Measurements from ENCODE around the gene GPR32. TPM values are rescaled to one million over a fixed set of nuclear protein-coding genes. Genes with fewer than 3 reads are reported as not detected.
"Not testable (repeated sequence)": the region's sequence is repeated elsewhere in the genome, so short reads cannot be mapped to it uniquely, and the experiment has no call there.

GPR32 gene
- total RNA-seq, 2 donors from 2014 or later: not detected

DNA sequence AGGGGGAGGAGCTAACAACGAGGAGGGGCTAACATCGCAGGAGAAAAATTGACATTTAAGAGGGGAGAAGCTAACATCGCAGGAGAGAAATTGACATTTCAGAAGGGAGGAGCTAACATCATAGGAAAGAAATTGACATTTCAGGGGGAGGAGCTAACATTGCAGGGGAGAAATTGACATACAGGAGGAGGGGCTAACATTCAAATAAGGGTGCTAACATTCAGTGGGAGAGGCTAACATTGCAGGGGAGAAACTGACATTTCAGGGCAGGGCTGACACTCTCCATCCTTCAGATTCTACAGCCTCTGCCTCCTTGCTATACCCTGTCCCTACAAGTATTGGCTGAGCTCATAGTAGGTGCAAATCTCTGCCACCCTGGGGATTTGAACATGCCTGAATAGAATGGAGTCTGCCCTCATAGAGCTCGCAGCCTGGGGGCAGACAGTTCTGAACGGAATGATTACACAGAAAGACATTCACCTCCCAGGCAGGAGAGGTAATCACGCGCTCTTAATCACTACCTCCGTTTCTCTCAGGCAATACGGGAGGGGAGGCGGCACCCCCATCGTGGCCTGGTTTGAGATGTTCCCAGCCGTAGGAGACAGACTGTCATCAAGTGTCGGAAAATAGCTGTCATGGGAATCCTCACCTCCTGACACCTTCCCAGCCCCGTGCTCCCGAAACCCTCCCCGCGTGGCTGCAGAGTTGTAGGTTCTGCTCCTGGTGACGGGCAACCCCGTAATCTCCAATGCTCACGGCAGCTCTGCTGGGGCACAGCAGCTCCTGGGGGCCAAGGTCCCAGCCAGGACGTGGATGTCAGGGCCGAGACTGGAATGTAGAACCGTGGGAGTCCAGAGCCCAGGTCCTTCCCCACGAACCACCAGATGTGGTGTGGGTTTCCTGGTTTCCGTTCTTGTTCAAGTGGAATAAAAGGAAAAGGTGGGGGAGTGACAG is 9.5 kb downstream of the GPR32 start:
- peaks cover 34 to 37% of the 10 kb centered on the region in 2 donors for H3K27me3 Mint-ChIP-seq
- H3K4me1 Mint-ChIP-seq (ENCODE audit: low read depth in 2 of 2): peaks cover 0 to 7% of the 10 kb centered on the region in 2 donors
- H3K27ac Mint-ChIP-seq: no peak overlapping the region
- no peak for ATAC-seq
- no peak for DNase-seq (ENCODE audit: low spot score)
- H3K9me3 Mint-ChIP-seq: no peaks in the 10 kb centered on the region
- no peaks in the 10 kb centered on the region for H3K36me3 Mint-ChIP-seq
- H3K4me3 Mint-ChIP-seq: no peak overlapping the region

DNA sequence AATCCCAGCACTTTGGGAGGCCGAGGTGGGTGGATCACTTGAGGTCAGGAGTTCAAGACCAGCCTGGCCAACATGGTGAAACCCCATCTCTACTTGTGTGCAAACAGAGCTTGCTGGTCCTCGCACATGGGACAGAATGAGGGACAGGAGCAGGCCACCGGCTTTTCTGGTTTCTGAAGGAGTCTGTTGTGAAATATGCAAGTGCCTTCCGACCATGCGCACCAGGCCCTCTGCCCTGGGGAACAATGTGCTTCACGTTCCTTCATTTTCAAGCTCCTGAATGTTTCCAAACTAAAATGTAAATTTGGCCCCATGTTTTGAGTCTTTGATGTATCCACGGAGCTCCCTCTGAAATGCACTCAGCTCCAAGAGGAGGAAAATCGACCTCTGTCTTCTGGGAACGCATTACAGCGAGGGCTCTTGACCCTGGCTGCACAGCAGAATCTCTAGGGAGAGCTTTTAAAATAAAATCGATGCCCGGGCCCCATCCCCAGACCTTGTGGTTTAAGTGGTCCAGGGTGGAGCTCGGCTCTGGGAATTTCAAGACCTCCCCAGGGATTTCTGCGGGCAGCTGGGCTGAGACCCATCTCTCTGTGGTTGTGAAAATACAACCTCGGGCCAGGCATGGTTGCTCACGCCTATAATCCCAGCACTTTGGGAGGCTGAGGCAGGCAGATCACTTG is 10.6 kb downstream of the GPR32 start:
- Mint-ChIP-seq H3K27me3 (peaks cover 34 to 37% of the 10 kb centered on the region in 2 donors), H3K9me3 (no peaks in the 10 kb centered on the region), H3K36me3 (no peaks in the 10 kb centered on the region), H3K4me1 (ENCODE audit: low read depth in 2 of 2) (peaks cover 0 to 7% of the 10 kb centered on the region in 2 donors), H3K27ac (no peak overlapping the region), H3K4me3 (no peak overlapping the region)
- ATAC-seq (no peak), DNase-seq (ENCODE audit: low spot score) (no peak)

DNA sequence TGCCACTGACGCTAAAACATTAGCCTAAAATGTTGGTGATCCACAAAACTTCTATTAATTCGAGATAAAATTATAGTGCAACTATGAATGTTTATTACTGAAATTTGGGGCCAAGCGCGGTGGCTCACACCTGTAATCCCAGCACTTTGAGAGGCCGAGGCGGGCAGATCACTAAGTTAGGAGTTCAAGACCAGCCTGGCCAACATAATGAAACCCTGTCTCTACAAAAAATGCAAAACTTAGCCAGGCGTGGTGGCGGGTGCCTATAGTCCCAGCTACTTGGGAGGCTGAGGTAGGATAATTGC is 13.5 kb downstream of the GPR32 start:
- H3K36me3 Mint-ChIP-seq; H3K4me3 Mint-ChIP-seq; H3K9me3 Mint-ChIP-seq; DNase-seq (ENCODE audit: low spot score); ATAC-seq; H3K4me1 Mint-ChIP-seq (ENCODE audit: low read depth in 2 of 2): not testable (repeated sequence)
- H3K27ac Mint-ChIP-seq: peak overlapping the region in 1 of 2 donors; percentile 25
- peaks cover 17 to 20% of the 10 kb centered on the region in 2 donors for H3K27me3 Mint-ChIP-seq

DNA sequence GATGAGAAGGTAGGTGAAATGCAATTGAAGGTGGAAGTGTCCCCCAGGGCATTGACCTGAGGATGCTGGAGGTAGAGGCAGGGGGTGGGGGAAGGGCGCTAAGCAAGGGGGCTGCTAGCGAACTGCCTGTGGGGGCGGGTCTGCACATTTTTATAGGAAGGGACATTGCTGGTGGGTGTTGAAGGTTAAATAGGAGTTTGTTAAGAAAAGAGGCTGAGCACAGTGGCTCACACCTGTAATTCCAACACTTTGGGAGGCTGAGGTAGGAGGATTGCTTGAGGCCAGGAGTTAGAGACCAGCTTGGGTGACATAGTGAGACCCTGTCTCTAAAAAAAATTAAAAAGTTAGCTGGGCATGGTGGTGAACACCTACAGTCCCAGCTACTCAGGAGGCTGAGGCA is 14.4 kb downstream of the GPR32 start:
- Mint-ChIP-seq H3K27me3 (peaks cover 8 to 11% of the 10 kb centered on the region in 2 donors), H3K4me3 (no peak overlapping the region), H3K9me3 (no peaks in the 10 kb centered on the region), H3K27ac (no peak overlapping the region), H3K36me3 (no peaks in the 10 kb centered on the region), H3K4me1 (ENCODE audit: low read depth in 2 of 2) (peaks cover 0 to 7% of the 10 kb centered on the region in 2 donors)
- ATAC-seq (no peak), DNase-seq (ENCODE audit: low spot score) (no peak)

DNA sequence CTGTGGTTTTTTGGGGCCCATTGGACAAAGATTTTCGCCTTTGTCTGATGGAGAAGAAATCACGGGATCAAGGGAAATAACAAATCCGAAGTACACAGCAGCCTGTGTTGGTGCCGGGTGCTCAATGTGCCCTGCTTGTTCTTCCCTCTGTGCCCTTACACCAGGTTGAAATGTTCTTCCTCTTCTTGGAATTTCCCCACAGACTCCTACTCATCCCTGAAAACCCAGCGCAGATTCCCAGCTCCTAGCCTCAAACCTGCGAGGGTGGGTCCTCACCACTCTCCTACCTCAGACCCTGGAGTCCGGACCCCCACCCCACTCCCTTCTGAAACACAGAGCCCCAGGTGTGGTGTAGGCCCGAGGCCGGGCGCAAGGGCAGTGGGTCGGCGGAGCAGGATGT is 15.1 kb downstream of the GPR32 start:
- peaks cover 0 to 7% of the 10 kb centered on the region in 2 donors for H3K4me1 Mint-ChIP-seq (ENCODE audit: low read depth in 2 of 2)
- DNase-seq (ENCODE audit: low spot score): no peak
- no peak overlapping the region for H3K27ac Mint-ChIP-seq
- H3K27me3 Mint-ChIP-seq: peaks cover 6% of the 10 kb centered on the region in 2 donors
- ATAC-seq: no peak
- no peaks in the 10 kb centered on the region for H3K9me3 Mint-ChIP-seq
- H3K4me3 Mint-ChIP-seq: no peak overlapping the region
- no peaks in the 10 kb centered on the region for H3K36me3 Mint-ChIP-seq

DNA sequence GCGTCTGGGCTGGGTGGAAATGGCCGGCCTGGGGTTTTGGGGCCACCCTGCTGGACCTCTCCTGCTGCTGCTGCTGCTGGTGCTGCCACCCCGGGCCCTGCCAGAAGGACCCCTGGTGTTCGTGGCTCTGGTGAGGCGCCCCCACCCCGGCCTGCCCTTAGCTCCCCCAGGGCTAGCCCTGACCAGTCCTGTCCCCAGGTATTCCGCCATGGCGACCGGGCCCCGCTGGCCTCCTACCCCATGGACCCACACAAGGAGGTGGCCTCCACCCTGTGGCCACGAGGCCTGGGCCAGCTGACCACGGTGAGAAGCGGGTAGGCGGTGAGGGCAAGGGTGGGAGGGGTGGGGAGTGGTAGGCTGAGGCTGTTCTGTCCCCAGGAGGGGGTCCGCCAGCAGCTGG is 20.1 kb downstream of the GPR32 start, which contains the start of gene ACP4:
ACP4 (plus strand) TSS at position 20 of the 400 bp plus-strand sequence; CDS start at position 20, 0 bp downstream.
- no peaks in the 10 kb centered on the region for H3K27me3 Mint-ChIP-seq
- no peak within 1 kb of the TSS for H3K27ac Mint-ChIP-seq
- no peaks in the 10 kb centered on the region for H3K9me3 Mint-ChIP-seq
- H3K4me1 Mint-ChIP-seq (ENCODE audit: low read depth in 2 of 2): peaks cover 4% of the 10 kb centered on the region in 2 donors
- no peak within 1 kb of the TSS for H3K4me3 Mint-ChIP-seq
- no peaks in the 10 kb centered on the region for H3K36me3 Mint-ChIP-seq
- DNase-seq (ENCODE audit: low spot score) (no peak), ATAC-seq (no peak)

DNA sequence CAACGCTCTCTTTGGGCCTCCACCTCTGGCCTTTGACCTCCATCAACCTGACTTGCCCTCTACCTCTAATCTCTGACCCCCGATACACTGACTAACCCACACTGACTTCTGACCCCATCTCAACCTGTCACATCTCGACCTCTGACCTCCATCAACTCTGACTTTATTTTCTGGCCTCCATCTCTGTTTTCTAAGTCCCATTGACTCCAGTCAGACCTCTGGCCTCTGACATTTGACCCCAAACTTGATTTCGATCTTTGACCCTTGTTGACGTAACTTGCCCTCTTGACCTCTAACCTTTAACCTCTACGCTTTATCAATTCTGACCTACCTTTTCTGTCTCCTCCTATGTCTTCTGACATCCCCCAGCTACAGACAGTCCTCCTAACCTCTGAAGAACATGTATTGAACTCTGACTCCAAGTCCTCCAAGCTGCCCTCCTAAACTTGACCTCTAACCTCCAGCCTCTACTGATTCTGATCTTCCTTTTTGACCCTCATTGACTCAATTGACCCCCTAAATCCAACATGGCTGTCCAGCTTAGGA is 20.7 kb downstream of the GPR32 start:
- H3K4me1 Mint-ChIP-seq (ENCODE audit: low read depth in 2 of 2): peaks cover 4% of the 10 kb centered on the region in 2 donors
- no peaks in the 10 kb centered on the region for H3K36me3 Mint-ChIP-seq
- H3K27me3 Mint-ChIP-seq: no peaks in the 10 kb centered on the region
- no peaks in the 10 kb centered on the region for H3K9me3 Mint-ChIP-seq
- H3K27ac Mint-ChIP-seq: no peak overlapping the region
- no peak for ATAC-seq
- DNase-seq (ENCODE audit: low spot score): no peak
- no peak overlapping the region for H3K4me3 Mint-ChIP-seq

DNA sequence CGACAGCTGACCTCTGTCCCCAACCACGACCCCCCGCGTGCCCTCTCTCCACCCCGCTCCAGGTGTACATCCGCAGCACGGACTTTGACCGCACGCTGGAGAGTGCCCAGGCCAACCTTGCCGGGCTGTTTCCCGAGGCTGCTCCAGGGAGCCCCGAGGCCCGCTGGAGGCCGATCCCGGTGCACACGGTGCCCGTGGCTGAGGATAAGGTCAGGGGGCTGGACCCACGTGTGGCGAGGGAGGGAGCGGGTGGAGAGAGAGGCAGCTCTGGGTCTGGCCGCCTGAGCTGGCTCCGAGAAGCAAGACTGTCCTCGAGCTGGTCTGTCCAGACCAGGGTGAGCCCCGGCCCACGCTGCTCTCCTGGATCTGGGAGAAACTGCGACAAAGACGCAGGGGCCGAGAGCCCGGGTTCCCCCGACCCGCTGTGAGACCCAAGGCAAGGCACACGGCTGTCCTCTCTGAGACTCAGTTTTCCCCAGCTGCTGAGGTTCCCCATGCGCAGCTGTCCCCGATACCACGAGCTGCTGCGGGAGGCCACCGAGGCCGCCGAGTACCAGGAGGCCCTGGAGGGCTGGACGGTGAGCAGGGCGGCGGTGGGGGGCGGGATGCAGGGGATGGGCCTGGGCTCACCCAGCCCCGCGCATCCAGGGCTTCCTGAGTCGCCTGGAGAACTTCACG is 21.5 kb downstream of the GPR32 start:
- no peaks in the 10 kb centered on the region for H3K36me3 Mint-ChIP-seq
- H3K4me1 Mint-ChIP-seq (ENCODE audit: low read depth in 2 of 2): peaks cover 4% of the 10 kb centered on the region in 2 donors
- no peaks in the 10 kb centered on the region for H3K27me3 Mint-ChIP-seq
- ATAC-seq: no peak
- no peaks in the 10 kb centered on the region for H3K9me3 Mint-ChIP-seq
- DNase-seq (ENCODE audit: low spot score): no peak
- no peak overlapping the region for H3K4me3 Mint-ChIP-seq
- H3K27ac Mint-ChIP-seq: no peak overlapping the region

DNA sequence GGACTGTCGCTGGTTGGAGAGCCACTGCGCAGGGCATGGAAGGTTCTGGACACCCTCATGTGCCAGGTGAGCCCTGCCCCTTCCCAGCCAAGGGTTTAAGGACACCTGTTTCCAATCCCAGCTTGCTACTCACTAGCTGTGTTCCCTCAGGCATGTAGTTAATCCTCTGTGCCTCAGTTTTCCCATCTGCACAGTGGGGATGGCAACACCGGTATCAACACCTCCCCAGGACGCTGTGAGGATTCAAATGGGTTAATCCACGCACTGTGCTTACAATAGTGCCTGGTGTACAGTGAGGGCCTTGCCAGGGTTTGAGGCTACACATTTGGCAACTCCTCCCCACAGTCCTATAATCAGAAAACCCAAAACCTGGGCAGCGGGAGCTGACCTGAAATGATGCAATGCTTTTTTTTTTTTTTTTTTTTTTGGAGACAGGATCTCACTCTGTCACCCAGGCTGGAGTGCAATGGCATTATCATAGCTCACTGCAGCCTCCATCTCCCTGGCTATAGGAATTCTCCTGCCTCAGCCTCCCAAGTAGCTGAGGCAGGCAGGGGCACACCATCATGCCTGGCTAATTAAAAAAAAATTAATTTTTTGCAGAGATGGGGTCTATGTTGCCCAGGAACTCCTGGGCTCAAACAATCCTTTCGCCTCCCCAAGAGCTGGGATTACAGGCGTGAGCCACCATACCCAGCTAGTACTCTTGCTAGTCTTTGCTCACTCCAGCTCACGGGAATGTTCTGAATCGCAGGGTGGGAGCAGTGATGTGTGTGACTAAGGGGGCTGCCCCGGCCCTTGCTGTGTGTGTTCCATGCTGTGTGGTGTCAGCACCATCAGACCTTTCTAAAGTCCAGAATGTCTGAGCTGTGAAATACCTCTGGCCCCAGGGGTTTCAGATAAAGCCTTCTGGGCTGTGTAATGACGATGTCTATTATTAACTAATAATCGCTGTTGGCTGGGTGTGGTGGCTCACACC is 22.3 kb downstream of the GPR32 start:
- DNase-seq (ENCODE audit: low spot score) (no peak), ATAC-seq (no peak)
- no peaks in the 10 kb centered on the region for H3K27me3 Mint-ChIP-seq
- no peaks in the 10 kb centered on the region for H3K9me3 Mint-ChIP-seq
- H3K4me1 Mint-ChIP-seq (ENCODE audit: low read depth in 2 of 2): peaks cover 4% of the 10 kb centered on the region in 2 donors
- no peaks in the 10 kb centered on the region for H3K36me3 Mint-ChIP-seq
- no peak overlapping the region for H3K4me3 Mint-ChIP-seq
- no peak overlapping the region for H3K27ac Mint-ChIP-seq

DNA sequence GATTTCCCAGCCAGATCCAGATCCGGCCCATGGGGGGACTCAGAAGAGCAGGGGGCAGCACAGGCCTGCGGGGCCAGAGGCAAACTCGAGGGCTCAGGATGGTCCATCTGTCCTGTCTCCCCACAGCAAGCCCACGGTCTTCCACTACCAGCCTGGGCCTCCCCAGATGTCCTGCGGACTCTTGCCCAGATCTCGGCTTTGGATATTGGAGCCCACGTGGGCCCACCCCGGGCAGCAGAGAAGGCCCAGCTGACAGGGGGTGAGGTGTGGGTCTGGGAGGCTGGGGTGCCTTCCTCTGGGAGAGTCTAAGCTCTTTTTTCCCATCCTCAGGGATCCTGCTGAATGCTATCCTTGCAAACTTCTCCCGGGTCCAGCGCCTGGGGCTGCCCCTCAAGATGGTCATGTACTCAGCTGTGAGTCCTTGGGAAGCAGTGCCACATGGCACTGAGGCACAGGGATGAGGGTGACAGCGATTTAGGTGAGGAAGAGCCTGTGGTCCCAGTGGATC is 23.3 kb downstream of the GPR32 start:
- H3K4me3 Mint-ChIP-seq: no peak overlapping the region
- no peak overlapping the region for H3K27ac Mint-ChIP-seq
- no peak for ATAC-seq
- H3K27me3 Mint-ChIP-seq: no peaks in the 10 kb centered on the region
- no peaks in the 10 kb centered on the region for H3K36me3 Mint-ChIP-seq
- DNase-seq (ENCODE audit: low spot score): no peak
- no peaks in the 10 kb centered on the region for H3K9me3 Mint-ChIP-seq
- H3K4me1 Mint-ChIP-seq (ENCODE audit: low read depth in 2 of 2): peaks cover 4% of the 10 kb centered on the region in 2 donors

DNA sequence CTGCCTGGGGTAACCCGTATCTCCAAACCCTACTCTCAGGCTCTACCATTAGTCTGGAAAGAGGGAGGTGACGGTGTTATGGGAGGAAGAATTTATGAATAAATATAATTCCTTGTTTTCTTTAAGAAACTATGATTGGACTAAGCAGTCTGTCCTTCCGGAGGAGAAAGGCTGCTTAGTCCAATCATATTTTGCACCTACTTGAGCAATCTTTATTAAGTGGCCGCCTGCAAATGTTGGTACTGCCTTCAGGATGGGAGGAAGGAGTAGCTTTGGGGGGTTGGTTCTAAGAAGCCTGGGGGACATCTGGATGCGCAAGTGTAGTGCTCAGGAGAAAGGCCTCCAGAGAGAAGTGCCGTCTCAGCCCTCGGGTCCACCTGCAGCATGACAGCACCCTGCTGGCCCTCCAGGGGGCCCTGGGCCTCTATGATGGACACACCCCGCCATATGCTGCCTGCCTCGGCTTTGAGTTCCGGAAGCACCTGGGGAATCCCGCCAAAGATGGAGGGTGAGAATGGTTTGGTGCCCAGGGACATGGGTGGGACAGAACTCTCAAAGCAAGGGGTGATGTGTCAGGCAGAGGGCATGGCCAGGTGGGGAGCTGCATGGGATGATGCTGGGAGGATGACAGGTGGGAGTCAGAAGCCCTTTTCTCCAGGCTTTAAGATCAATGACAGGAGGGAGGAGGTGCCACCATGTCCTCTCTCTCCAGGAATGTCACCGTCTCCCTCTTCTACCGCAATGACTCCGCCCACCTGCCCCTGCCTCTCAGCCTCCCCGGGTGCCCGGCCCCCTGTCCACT is 24.0 kb downstream of the GPR32 start:
- ATAC-seq (peak in 1 of 2 donors; percentile 21), DNase-seq (ENCODE audit: low spot score) (no peak)
- Mint-ChIP-seq H3K27ac (no peak overlapping the region), H3K4me1 (ENCODE audit: low read depth in 2 of 2) (peaks cover 4% of the 10 kb centered on the region in 2 donors), H3K4me3 (no peak overlapping the region), H3K9me3 (no peaks in the 10 kb centered on the region), H3K36me3 (no peaks in the 10 kb centered on the region), H3K27me3 (no peaks in the 10 kb centered on the region)

Measured in natural killer cell treated with Interleukin-12 subunit alpha and Interleukin-12 subunit beta and Interleukin-15 and Interleukin-18, amount 100 ng/mL, for 72 hours (primary cell).